ENCODE measurements around the gene EI24. TPM values are rescaled to one million over a fixed set of nuclear protein-coding genes. Genes with fewer than 3 reads are reported as not detected.
"Not testable (repeated sequence)": the region's sequence is repeated elsewhere in the genome, so short reads cannot be mapped to it uniquely, and the experiment has no call there.

Gene EI24
- total RNA-seq: 77.3 TPM

- peak; percentile 91 for DNase-seq (ENCODE audit: low spot score)
Observed at GRCh38 chr11:125568970-125569914, at the start of gene EI24. Gene EI24, plus strand, starts transcription at chr11:125569477. Its CDS starts 3,051 bp downstream, at chr11:125572528.

GRCh38 chr11:125519860-125520834 lies 49.1 kb upstream of the EI24 start:
- no peak for DNase-seq (ENCODE audit: low spot score)

- no peak for DNase-seq (ENCODE audit: low spot score)
Observed at GRCh38 chr11:125525303-125525702, 44.0 kb upstream of the EI24 start.

- no peak for DNase-seq (ENCODE audit: low spot score)
Observed at GRCh38 chr11:125532668-125533067, 36.6 kb upstream of the EI24 start.

GRCh38 chr11:125535585-125535984 lies 33.7 kb upstream of the EI24 start:
- no peak for DNase-seq (ENCODE audit: low spot score)

- DNase-seq (ENCODE audit: low spot score): not testable (repeated sequence)
Observed at GRCh38 chr11:125536834-125537233, 32.4 kb upstream of the EI24 start.

GRCh38 chr11:125542709-125543108 lies 26.6 kb upstream of the EI24 start:
- no peak for DNase-seq (ENCODE audit: low spot score)

GRCh38 chr11:125550780-125551179 lies 18.5 kb upstream of the EI24 start:
- DNase-seq (ENCODE audit: low spot score): no peak

GRCh38 chr11:125551835-125552342 lies 17.4 kb upstream of the EI24 start:
- no peak for DNase-seq (ENCODE audit: low spot score)

- no peak for DNase-seq (ENCODE audit: low spot score)
Observed at GRCh38 chr11:125552927-125553326, 16.4 kb upstream of the EI24 start.

GRCh38 chr11:125553357-125553756 lies 15.9 kb upstream of the EI24 start:
- DNase-seq (ENCODE audit: low spot score): no peak

- DNase-seq (ENCODE audit: low spot score): no peak
Observed at GRCh38 chr11:125554038-125554437, 15.2 kb upstream of the EI24 start.

GRCh38 chr11:125559888-125560287 lies 9.4 kb upstream of the EI24 start:
- no peak for DNase-seq (ENCODE audit: low spot score)

- DNase-seq (ENCODE audit: low spot score): no peak
Observed at GRCh38 chr11:125561924-125562323, 7.4 kb upstream of the EI24 start.

GRCh38 chr11:125562430-125562829 lies 6.8 kb upstream of the EI24 start:
- DNase-seq (ENCODE audit: low spot score): no peak

- DNase-seq (ENCODE audit: low spot score): no peak
Observed at GRCh38 chr11:125564357-125564756, 4.9 kb upstream of the EI24 start.

- no peak for DNase-seq (ENCODE audit: low spot score)
Observed at GRCh38 chr11:125566235-125566634, 3.0 kb upstream of the EI24 start.

- no peak for DNase-seq (ENCODE audit: low spot score)
Observed at GRCh38 chr11:125569915-125570621, 791 bp downstream of the EI24 start.

- DNase-seq (ENCODE audit: low spot score): no peak
Observed at GRCh38 chr11:125570952-125571351, 1.7 kb downstream of the EI24 start.

- no peak for DNase-seq (ENCODE audit: low spot score)
Observed at GRCh38 chr11:125572916-125573315, 3.6 kb downstream of the EI24 start.

- DNase-seq (ENCODE audit: low spot score): not testable (repeated sequence)
Observed at GRCh38 chr11:125577181-125577580, 7.9 kb downstream of the EI24 start.

All from mucosa of gallbladder (tissue), 1 donor.